Measurements from ENCODE around the gene TMEM86A. TPM values are rescaled to one million over a fixed set of nuclear protein-coding genes. Genes with fewer than 3 reads are reported as not detected.

Gene TMEM86A
- total and polyA plus RNA-seq, 2 of the 8 experiments (the other 6 are each of a cell fraction or from before 2014, with no cell fraction given), result 1.5 to 1.7 TPM

DNA sequence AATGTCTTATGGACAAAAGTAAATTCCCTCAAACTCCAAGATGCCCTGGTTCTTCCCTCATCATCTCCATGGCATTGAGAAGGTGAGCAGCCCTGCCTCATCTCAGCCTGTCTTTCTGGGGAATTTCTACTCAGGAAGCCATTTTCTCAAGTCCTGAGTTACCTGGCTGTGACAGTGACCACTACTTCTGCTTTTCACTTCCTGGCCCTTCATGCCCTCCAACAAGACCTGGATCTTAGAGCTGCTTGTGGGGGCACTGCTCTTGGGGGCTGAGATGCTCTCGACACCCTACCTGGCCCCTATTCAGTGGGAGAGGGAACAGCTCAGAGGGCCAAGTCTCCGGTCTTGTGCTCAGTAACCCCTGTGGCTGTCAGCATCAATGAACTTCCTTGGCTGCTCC, 32.9 kb downstream of the TMEM86A start:
- Histone ChIP-seq H3K4me3 (ENCODE audit: extremely low read depth in 1 of 4, insufficient read depth in 2 of 4, low read depth in 3 of 4, low read length in 4 of 4) (no peak overlapping the region), H3K56ac (replicated peaks; ENCODE audit: insufficient read length, low read depth, low read length) (no peak overlapping the region), H2BK120ac (replicated peaks; ENCODE audit: low read depth, low read length) (no peak overlapping the region), H2AK5ac (ENCODE audit: low read depth, low read length) (no peak overlapping the region), H3K79me2 (ENCODE audit: control insufficient read depth in 1 of 2, insufficient read depth in 2 of 2, low read length in 2 of 2) (no peaks in the 10 kb centered on the region), H3K36me3 (ENCODE audit: control insufficient read depth in 2 of 4, insufficient read depth in 4 of 4, low read length in 3 of 4) (no peaks in the 10 kb centered on the region; a peak in 1 of 8 replicates), H3K9me3 (ENCODE audit: insufficient read depth in 2 of 2, low read depth in 1 of 2, low read length in 1 of 2) (no peaks in the 10 kb centered on the region), H2BK15ac (ENCODE audit: low read length) (no peak overlapping the region), H2BK12ac (ENCODE audit: low read depth, low read length) (no peak overlapping the region), H3K4me1 (replicated peaks in 1 of 4; ENCODE audit: control insufficient read depth in 3 of 4, insufficient read depth in 4 of 4, low read length in 3 of 4) (peaks cover 0 to 13% (median 5%) of the 10 kb centered on the region in 4 experiments; a peak in 5 of 7 replicates), H4K91ac (replicated peaks; ENCODE audit: insufficient read length, low read length) (no peak overlapping the region), H3K23me2 (ENCODE audit: low read depth, low read length) (no peaks in the 10 kb centered on the region), H3K4me2 (ENCODE audit: insufficient read depth in 1 of 2, low read depth in 2 of 2, low read length in 2 of 2) (no peak overlapping the region), H4K8ac (ENCODE audit: extremely low read depth, insufficient read depth, low read length) (no peak overlapping the region), H3K23ac (ENCODE audit: insufficient read length) (no peak overlapping the region), H3K27ac (ENCODE audit: low read depth, low read length) (no peak overlapping the region), H4K20me1 (replicated peaks in 1 of 2; ENCODE audit: control insufficient read depth in 1 of 2, insufficient read depth in 2 of 2, low read length in 2 of 2) (no peaks in the 10 kb centered on the region), H2AFZ (ENCODE audit: low read length) (no peak overlapping the region), H3K4ac (replicated peaks; ENCODE audit: insufficient read length, low read depth, low read length) (no peak overlapping the region), H3K18ac (ENCODE audit: extremely low read depth, low read length) (no peak overlapping the region), H3K27me3 (replicated peaks in 1 of 4; ENCODE audit: control insufficient read depth in 3 of 4, extremely low read depth in 1 of 4, insufficient read depth in 3 of 4, low read length in 3 of 4) (no peaks in the 10 kb centered on the region), H4K5ac (ENCODE audit: insufficient read length, low read depth, low read length) (no peak overlapping the region), H3K79me1 (ENCODE audit: low read depth, low read length) (no peaks in the 10 kb centered on the region), H2BK20ac (ENCODE audit: low read length) (no peak overlapping the region), H3K14ac (ENCODE audit: insufficient read length) (no peak overlapping the region), H3K9ac (replicated peaks in 1 of 4; ENCODE audit: extremely low read depth in 1 of 4, low read depth in 3 of 4, low read length in 3 of 4) (no peak overlapping the region), H2BK5ac (ENCODE audit: low read depth, low read length) (0 out of 2 replicates have a peak overlapping the region, but pooled peaks have one; percentile 28)
- WGBS, 2 experiments (ENCODE audit: extremely low coverage in 1 of 2, insufficient coverage in 1 of 2, insufficient read length in 1 of 2, insufficient replicate concordance in 2 of 2, low coverage in 1 of 2, low lambda C conversion rate in 2 of 2, missing lambda C conversion rate in 1 of 2), result 100% methylated on average over 2 of the region's 2 CpGs; no CpG with 5 or more reads in 1 of the 2 experiments
- no peak for TF ChIP-seq GABPA (IDR thresholded peaks at IDR 0.05; ENCODE audit: borderline replicate concordance, insufficient read depth, low read length)
- no peak for TF ChIP-seq CTBP2 (IDR thresholded peaks at IDR 0.05; ENCODE audit: borderline replicate concordance, insufficient read depth, insufficient read length, low read length)
- no peak for TF ChIP-seq TAF1 (IDR thresholded peaks at IDR 0.05; ENCODE audit: low read depth, low read length)
- no peak for TF ChIP-seq CBX8 (IDR thresholded peaks at IDR 0.05; ENCODE audit: borderline replicate concordance, low read depth, low read length)
- no peak for TF ChIP-seq HDAC6 (IDR thresholded peaks at IDR 0.05; ENCODE audit: low read depth, low read length)
- no peak for TF ChIP-seq BACH1 (IDR thresholded peaks at IDR 0.05; ENCODE audit: low read length)
- TF ChIP-seq JUND (IDR thresholded peaks at IDR 0.05; ENCODE audit: low read length), result no peak
- no peak for TF ChIP-seq JUN (IDR thresholded peaks at IDR 0.05; ENCODE audit: low read depth, low read length)
- no peak for TF ChIP-seq POU5F1 (IDR thresholded peaks at IDR 0.05; ENCODE audit: low read depth, low read length)
- no peak for TF ChIP-seq TEAD4 (IDR thresholded peaks at IDR 0.05; ENCODE audit: low read depth, low read length)
- no peak for TF ChIP-seq POLR2AphosphoS5 (IDR thresholded peaks at IDR 0.05; ENCODE audit: low read depth, low read length)
- TF ChIP-seq MAFK (IDR thresholded peaks at IDR 0.05; ENCODE audit: low read depth, low read length), result no peak
- TF ChIP-seq, protein P1, sequence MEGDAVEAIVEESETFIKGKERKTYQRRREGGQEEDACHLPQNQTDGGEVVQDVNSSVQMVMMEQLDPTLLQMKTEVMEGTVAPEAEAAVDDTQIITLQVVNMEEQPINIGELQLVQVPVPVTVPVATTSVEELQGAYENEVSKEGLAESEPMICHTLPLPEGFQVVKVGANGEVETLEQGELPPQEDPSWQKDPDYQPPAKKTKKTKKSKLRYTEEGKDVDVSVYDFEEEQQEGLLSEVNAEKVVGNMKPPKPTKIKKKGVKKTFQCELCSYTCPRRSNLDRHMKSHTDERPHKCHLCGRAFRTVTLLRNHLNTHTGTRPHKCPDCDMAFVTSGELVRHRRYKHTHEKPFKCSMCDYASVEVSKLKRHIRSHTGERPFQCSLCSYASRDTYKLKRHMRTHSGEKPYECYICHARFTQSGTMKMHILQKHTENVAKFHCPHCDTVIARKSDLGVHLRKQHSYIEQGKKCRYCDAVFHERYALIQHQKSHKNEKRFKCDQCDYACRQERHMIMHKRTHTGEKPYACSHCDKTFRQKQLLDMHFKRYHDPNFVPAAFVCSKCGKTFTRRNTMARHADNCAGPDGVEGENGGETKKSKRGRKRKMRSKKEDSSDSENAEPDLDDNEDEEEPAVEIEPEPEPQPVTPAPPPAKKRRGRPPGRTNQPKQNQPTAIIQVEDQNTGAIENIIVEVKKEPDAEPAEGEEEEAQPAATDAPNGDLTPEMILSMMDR (IDR thresholded peaks at IDR 0.05; ENCODE audit: control extremely low read depth in 1 of 3, insufficient read depth in 1 of 3, low read depth in 1 of 3, low read length in 3 of 3), result no peak
- no peak for FAIRE-seq
- POLR2A ChIA-PET (ENCODE audit: partially characterized antibody), result no interaction called here
- no peak for DNase-seq (ENCODE audit: low read depth in 1 of 2, low spot score in 2 of 2)
- CTCF ChIA-PET (ENCODE audit: partially characterized antibody), result interaction anchor here (0.6 to 16.4 kb wide), 25 partner anchors 8 to 616 kb away, joined by 3 to 244 read pairs (median 5); partner anchors contain the start of gene SPTY2D1
